HG03175 (cell line): ENCODE measurements around the gene NAA38.

ENCODE experiments used
- ATAC-seq: cut with Tn5 transposase; IDR thresholded peaks from one replicate; pipeline ENCODE4 v1.9.1; 2021; ENCODE audit warnings: mild to moderate bottlenecking, moderate library complexity; ENCODE audit not compliant: unreplicated experiment

The NAA38 gene

DNA sequence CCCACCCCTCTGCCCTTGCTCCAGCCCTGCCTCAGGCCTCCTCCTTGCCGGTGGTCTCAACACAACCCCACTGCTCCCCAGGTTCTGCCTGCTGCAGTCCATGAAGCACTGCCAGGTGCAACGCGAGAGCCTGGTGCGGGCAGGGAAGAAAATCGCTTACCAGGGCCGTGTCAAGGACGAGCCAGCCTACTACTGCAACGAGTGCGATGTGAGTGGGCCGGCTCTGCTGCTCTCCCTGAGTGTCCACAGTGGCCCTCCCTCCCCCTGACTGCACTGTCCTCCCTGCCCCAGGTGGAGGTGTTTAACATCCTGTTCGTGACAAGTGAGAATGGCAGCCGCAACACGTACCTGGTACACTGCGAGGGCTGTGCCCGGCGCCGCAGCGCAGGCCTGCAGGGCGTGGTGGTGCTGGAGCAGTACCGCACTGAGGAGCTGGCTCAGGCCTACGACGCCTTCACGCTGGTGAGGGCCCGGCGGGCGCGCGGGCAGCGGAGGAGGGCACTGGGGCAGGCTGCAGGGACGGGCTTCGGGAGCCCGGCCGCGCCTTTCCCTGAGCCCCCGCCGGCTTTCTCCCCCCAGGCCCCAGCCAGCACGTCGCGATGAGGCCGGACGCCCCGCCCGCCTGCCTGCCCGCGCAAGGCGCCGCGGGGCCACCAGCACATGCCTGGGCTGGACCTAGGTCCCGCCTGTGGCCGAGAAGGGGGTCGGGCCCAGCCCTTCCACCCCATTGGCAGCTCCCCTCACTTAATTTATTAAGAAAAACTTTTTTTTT is 4.3 kb downstream of the NAA38 start:
- no peak for ATAC-seq

DNA sequence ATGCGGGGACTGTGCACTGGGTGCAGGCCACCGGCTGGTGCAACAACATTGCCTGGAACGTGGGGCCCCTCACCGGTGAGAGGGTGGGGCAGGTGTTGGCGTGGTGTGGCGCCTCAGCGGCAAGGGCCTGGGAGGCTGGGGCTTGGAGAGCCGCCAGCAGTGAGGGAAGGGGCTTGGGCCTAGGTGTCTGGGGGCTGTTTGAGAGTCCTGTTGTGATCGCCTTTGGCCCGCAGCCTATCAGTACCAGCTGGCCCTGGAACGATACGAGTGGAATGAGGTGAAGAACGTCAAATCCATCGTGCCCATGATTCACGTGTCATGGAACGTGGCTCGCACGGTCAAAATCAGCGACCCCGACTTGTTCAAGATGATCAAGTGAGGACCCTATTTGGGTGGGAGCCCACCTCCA is 5.1 kb downstream of the NAA38 start:
- ATAC-seq = no peak

DNA sequence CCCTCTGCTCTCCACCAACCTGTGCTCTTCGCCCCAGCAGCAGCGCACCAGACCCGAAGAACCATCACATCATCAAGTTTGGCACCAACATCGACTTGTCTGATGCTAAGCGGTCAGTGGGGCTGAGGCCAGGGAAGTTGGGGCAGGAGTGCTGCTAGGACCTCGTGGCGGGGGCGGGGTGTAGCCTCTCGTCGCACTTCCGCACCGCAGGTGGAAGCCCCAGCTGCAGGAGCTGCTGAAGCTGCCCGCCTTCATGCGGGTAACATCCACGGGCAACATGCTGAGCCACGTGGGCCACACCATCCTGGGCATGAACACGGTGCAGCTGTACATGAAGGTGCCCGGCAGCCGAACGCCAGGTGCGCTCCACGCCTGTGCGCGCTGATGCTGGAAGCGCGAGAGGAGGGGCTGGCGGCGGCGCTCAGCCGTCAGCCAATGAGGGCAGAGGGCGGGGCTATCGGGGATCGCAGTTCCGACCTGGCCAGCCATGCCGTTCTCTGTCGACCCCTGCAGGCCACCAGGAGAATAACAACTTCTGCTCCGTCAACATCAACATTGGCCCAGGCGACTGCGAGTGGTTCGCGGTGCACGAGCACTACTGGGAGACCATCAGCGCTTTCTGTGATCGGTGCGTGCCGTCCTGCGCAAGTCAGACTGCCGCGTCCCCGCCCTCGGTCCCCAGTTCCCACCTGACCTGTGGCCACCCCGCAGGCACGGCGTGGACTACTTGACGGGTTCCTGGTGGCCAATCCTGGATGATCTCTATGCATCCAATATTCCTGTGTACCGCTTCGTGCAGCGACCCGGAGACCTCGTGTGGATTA is 5.7 kb downstream of the NAA38 start:
- peak; percentile 83 for ATAC-seq

DNA sequence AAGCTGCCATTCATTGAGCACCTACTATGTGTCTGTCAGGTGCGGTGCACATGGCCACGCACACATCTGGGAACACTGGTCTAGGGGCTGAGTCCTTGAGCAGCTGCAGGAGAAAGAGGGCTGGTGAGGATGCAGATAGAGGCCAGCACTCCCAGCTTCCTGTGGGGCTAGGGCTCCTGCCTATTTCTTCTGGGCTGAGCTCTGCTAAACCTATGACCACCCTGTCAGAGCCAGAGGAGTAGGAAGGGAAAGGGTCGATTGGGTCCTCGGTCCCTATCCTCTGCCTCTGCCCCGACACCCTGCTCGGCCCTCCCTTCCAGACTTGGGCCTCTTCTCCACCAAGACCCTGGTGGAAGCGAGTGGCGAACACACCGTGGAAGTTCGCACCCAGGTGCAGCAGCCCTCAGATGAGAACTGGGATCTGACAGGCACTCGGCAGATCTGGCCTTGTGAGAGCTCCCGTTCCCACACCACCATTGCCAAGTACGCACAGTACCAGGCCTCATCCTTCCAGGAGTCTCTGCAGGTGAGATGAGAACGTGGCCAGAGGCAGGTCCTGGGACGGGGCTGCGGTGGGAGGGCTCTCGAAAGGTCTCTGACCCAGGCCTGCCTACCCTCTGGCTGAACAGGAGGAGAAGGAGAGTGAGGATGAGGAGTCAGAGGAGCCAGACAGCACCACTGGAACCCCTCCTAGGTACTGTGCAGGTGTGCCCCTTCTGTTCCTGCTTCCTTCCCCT is 6.5 kb downstream of the NAA38 start:
- peak; percentile 6 for ATAC-seq

DNA sequence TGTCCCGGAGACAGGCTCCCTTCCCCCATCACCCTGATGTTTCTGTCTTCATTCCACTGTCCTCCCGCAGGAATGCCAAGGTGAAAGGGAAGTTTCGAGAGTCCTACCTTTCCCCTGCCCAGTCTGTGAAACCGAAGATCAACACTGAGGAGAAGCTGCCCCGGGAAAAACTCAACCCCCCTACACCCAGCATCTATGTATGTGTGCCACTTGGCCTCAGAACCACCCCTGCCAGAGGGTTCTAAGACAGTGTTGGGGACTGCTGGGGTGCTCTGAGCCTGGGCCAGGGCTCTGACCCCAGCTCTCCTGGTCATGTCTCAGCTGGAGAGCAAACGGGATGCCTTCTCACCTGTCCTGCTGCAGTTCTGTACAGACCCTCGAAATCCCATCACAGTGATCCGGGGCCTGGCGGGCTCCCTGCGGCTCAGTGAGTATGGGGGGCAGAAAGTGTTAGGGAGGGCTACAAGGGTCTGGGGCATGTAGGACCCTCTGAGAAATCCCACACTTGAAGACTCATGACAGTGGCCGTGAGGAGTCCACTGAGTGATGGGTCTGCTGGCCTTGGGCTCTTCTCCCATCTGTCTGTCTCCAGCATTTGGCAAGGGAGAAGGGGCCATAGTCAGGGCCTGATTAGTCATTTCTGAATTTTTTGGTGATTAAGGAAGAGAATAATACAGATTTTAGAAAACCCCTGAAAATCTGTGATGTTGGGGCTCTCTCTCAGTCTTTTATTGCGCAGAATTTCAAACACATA is 7.4 kb downstream of the NAA38 start:
- no peak for ATAC-seq

DNA sequence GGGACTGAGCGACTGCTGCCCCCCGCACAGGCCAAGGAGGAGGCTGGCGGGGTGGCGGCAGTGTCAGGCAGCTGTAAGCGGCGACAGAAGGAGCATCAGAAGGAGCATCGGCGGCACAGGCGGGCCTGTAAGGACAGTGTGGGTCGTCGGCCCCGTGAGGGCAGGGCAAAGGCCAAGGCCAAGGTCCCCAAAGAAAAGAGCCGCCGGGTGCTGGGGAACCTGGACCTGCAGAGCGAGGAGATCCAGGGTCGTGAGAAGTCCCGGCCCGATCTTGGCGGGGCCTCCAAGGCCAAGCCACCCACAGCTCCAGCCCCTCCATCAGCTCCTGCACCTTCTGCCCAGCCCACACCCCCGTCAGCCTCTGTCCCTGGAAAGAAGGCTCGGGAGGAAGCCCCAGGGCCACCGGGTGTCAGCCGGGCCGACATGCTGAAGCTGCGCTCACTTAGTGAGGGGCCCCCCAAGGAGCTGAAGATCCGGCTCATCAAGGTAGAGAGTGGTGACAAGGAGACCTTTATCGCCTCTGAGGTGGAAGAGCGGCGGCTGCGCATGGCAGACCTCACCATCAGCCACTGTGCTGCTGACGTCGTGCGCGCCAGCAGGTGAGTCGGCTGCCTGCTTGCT is 8.1 kb downstream of the NAA38 start:
- ATAC-seq = no peak

DNA sequence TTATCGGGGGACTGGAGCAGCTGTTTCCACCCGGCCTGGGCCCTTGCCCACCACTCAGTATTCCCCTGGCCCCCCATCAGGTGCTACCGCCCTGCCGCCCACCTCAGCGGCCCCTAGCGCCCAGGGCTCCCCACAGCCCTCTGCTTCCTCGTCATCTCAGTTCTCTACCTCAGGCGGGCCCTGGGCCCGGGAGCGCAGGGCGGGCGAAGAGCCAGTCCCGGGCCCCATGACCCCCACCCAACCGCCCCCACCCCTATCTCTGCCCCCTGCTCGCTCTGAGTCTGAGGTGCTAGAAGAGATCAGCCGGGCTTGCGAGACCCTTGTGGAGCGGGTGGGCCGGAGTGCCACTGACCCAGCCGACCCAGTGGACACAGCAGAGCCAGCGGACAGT is 8.6 kb downstream of the NAA38 start:
- no peak for ATAC-seq

DNA sequence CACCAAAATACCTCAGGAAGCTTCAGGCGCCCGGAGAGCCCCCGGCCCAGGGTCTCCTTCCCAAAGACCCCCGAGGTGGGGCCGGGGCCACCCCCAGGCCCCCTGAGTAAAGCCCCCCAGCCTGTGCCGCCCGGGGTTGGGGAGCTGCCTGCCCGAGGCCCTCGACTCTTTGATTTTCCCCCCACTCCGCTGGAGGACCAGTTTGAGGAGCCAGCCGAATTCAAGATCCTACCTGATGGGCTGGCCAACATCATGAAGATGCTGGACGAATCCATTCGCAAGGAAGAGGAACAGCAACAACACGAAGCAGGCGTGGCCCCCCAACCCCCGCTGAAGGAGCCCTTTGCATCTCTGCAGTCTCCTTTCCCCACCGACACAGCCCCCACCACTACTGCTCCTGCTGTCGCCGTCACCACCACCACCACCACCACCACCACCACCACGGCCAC is 9.2 kb downstream of the NAA38 start:
- ATAC-seq = no peak

DNA sequence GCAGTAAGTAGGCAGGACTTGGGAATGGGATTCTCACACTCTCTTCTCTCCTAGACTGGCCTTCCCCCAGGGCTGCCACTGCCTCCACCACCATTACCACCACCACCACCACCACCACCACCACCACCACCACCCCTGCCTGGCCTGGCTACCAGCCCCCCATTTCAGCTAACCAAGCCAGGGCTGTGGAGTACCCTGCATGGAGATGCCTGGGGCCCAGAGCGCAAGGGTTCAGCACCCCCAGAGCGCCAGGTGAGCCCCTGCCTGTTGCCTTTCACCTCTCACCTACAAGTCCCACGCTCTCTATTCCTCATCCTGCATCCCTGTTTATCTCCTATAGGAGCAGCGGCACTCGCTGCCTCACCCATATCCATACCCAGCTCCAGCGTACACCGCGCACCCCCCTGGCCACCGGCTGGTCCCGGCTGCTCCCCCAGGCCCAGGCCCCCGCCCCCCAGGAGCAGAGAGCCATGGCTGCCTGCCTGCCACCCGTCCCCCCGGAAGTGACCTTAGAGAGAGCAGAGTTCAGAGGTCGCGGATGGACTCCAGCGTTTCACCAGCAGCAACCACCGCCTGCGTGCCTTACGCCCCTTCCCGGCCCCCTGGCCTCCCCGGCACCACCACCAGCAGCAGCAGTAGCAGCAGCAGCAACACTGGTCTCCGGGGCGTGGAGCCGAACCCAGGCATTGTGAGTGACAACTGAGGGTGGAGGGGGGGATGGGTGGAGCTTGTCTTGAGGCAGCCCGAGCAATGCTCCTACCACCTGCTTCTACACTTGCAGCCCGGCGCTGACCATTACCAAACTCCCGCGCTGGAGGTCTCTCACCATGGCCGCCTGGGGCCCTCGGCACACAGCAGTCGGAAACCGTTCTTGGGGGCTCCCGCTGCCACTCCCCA is 10.3 kb downstream of the NAA38 start:
- ATAC-seq = no peak

DNA sequence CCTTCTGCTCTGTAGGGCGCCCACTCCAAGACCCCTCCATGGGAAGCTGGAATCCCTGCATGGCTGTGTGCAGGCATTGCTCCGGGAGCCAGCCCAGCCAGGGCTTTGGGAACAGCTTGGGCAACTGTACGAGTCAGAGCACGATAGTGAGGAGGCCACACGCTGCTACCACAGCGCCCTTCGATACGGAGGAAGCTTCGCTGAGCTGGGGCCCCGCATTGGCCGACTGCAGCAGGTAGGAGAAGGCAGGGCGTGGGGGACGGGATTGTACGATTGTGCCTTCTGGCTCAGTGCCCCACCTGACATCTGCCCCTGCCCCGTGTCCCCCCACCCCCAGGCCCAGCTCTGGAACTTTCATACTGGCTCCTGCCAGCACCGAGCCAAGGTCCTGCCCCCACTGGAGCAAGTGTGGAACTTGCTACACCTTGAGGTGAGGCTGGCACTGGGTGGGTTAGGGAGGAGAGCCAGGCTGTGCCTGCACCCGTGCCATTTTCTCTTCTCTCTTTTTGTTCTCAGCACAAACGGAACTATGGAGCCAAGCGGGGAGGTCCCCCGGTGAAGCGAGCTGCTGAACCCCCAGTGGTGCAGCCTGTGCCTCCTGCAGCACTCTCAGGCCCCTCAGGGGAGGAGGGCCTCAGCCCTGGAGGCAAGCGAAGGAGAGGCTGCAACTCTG is 11.2 kb downstream of the NAA38 start:
- no peak for ATAC-seq

DNA sequence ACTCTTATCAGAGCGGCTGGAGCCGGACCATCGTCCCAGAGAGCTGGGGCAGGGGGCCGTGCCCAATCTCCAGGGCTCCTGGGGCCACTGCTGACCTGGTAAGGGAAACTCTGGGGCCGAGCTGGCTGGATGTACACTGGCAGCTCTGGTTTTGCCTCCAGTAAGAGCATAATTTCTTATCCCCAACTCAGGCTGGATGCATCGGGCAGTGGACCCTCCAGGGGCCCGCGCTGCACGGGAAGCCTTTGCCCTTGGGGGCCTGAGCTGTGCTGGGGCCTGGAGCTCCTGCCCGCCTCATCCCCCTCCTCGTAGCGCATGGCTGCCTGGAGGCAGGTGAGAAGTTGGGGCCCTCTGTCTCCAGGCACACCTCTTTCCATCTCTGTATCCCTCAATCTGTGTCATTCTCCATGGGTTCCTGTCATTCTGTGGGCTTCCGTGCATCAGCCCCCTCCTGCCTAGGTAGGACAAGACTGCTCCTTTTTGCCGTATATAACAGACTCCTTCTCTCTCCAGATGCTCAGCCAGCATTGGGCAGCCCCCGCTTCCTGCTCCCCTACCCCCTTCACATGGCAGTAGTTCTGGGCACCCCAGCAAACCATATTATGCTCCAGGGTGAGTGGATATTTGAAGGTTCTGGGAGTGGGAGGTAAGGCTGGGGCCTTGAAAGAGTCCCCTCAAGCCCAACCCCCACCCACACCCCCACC is 11.8 kb downstream of the NAA38 start:
- no peak for ATAC-seq

DNA sequence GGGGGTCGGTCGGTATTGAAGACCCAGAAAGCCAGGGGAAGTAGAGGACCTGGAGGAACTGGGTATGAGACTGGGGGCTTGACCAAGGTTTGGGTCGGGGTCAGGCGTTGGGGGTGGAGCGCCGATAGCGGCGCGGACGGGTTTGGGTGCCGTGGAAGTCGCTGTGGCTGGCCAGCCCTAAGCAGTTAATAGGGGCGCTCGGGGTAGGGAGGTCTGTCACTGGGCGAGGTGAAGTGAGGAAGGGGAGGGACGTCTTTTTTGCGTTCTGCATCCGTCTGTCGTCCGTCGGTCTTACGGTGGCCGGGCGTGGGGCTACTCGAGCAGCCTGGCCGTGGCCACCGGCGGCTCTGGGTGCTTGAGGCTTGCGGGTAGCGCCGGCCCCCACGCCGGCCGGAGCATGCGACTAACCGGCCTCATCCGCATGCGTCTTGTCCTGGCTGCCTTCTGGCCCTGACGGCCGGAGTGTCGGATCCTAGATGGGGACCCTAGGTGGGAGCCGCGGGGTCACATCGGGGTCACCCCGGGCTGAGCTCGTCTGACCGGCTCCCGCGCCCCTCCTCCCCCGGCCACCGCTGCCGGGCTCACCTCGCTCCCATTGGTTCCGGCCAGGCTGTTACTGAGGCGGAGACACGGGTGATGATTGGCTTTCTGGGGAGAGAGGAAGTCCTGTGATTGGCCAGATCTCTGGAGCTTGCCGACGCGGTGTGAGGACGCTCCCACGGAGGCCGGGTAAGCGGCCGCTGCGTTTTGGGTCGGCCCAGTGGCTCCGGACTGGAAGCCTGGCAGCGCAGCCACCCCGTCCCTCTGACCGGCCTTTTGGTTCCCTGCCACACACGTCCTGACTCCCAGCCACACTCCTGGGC is 12.8 kb downstream of the NAA38 start:
- ATAC-seq = peak; percentile 57

DNA sequence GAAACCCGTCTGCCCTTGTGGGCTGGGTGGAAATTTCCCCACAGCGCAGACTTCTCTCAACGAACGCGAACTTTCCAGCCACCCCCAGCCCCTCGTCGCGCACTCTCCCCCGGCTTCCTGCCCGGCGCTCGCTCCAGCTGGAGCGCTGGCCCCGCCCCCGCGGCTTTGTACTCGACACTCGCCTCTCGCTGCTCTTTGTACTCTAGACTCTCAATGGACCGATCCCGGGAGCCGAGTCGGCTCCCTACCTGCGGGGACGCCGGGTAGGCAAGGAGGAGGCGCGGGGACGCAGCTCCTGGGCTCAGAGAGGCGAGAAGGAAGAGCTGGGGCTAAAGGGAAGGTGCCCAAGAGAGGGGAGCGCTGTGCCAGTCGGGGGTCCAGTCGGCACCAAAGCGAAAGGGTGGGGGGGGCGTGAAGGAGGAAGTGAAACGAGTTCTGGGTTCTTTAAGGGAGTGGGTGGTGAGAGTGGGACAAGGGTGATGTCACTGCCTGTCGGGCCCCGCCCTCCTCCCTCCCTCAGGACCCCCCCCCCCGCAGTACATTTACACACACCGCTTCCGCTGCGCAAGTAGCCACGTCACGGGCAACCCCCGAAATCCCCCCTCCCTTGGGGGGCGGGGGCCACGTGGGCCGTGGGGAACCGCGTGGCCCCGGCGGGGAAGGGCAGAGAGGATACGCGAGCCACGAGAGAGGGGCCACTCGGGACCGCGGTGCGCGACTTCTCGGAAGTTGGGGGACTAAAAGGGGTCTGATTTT is 13.6 kb downstream of the NAA38 start:
- ATAC-seq = peak; percentile 30

DNA sequence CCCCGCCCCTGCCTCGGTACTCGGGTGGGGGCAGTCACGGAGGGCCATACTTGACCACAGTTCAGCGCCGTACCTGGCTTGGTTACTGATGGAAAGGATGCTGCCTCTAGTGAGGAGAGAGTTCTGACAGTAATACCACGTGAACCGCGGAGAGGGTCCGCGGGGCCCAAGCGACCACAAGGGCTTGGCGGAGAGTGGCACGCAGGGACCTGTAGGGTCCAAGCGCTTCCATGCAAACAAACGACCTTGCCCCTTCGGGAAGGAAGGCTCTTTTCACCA is 14.2 kb downstream of the NAA38 start:
- no peak for ATAC-seq

DNA sequence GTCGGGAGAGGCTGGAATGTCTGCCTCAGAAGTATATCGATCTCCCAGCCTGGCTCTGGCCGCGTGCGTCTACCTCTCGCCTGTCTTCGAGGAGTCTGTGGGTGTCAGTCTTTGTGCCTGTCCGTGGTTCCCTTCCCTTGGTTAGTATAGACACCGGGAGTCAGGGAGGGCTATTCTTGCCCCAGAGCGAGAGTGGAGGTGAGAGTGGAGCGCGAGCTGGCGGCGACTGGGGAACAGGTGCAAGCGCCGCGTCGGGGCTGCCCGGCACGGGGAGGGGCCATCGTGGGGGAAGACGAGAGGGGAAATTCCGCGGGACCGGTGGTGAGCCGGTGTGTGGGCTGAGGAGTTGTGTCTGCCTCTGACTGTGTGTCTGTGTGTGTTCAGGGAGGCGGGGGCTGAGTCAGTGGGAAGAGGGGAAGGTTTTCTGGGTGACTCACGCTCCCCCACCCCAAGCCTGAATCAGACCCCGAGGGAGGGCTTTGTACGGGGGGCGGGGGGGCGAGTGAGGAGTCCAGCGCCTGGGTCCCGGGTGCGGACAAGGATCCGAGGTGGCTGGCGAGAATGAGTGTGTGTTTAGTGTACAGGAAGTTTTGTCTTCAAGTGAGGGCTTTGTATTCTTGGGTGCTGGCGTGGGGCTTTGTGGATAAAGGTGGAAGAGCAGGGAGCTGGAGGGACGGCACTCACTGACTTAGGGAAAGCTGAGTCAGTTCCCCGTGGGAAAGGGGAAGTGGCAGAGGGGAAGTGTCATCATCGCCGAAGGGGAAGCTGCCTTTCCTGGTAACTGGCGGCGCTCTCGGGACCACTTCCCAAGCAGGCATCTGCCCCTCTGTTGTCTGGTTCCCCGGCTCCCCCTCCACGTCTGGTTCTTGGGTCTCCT is 14.7 kb downstream of the NAA38 start:
- no peak for ATAC-seq

DNA sequence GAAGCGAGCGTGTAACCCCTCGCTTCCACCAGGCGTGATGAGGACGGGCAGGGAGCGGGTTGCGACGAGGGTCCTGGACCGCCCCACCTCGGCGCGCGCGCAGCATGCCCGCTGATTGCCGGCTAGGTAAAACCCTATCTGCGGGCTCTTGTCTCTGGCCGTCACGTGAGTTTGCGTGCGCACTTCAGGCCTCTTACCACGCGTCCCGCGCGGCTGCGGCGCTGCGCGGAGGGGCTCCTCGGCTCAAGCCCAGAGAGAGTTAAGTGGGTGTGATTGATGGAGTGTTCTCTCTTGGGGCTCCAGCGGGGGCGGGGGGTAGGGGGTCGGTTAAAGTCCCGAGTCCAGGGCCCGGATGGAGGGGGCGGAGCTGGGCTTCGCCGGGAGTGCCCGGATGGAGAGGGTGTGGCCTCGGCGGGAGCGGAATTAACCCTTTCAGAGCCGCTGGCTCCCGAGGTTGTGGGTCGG is 15.4 kb downstream of the NAA38 start:
- no peak for ATAC-seq
